Endothelial cell (in vitro differentiated cells): ENCODE results near the gene LRFN4. TPM values are rescaled to one million over a fixed set of nuclear protein-coding genes. Genes with fewer than 3 reads are reported as not detected.

Experiments used
- DNase-seq: peaks from one replicate; pipeline ENCODE4 v3.0.0; 2021; ENCODE audit warnings: low spot score
- H3K27ac Mint-ChIP-seq: one replicate; pipeline ENCODE4 v1.8.0; 2021; ENCODE audit warnings: mixed read lengths, inconsistent platforms; ENCODE audit not compliant: unreplicated experiment
- H3K27me3 Mint-ChIP-seq: one replicate; pipeline ENCODE4 v1.8.0; 2021; ENCODE audit warnings: mild to moderate bottlenecking, moderate library complexity, mixed read lengths, inconsistent platforms; ENCODE audit not compliant: unreplicated experiment
- H3K36me3 Mint-ChIP-seq: one replicate; pipeline ENCODE4 v1.8.0; 2021; ENCODE audit warnings: mild to moderate bottlenecking, low read depth, mixed read lengths, inconsistent platforms; ENCODE audit not compliant: unreplicated experiment
- H3K4me1 Mint-ChIP-seq: one replicate; pipeline ENCODE4 v1.8.0; 2021; ENCODE audit warnings: mild to moderate bottlenecking, mixed read lengths, inconsistent platforms; ENCODE audit not compliant: unreplicated experiment
- H3K4me3 Mint-ChIP-seq: one replicate; pipeline ENCODE4 v1.8.0; 2021; ENCODE audit warnings: mild to moderate bottlenecking, mixed read lengths, inconsistent platforms; ENCODE audit not compliant: unreplicated experiment
- H3K9me3 Mint-ChIP-seq: one replicate; pipeline ENCODE4 v1.8.0; 2021; ENCODE audit warnings: mixed read lengths, inconsistent platforms; ENCODE audit not compliant: unreplicated experiment
- total RNA-seq: library from RNA; stranded (reverse); fragmentation: NEBNext Ultra II Directional; extraction: Animal tissue kit (Norgen Biotek cat#: 25700); gene quantifications from one replicate; pipeline ENCODE4 v1.2.1, GENCODE V29; 2021; ENCODE audit not compliant: unreplicated experiment
- TF ChIP-seq, protein P1 (sequence below): fragments of 200-600 bp; sonication (generic); IDR thresholded peaks from one replicate; pipeline ENCODE4 v1.5.0; 2021; ENCODE audit warnings: antibody characterized with exemption; ENCODE audit not compliant: unreplicated experiment

The LRFN4 gene
- total RNA-seq, 1 donor from 2014 or later = 21.4 TPM

DNA sequence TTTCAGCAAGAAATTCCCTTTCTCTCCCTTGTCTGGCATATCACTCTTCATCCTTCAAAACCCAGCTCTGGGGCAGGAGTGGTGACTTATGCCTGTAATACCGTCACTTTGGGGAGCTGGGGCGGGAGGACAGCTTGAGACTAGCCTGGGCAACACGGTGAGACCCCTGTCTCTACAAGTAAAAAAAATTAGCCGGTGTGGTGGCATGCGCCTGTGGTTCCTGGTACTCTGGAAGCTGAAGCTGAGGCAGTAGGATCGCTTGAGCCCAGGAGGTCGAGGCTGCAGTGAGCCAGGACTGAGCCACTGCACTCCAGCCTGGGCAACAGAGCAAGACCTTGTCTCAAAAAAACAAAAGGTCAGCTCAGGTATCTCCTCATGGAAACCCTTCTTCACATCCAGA lies 15.0 kb upstream of the LRFN4 start:
- H3K9me3 Mint-ChIP-seq = no peaks in the 10 kb centered on the region
- H3K36me3 Mint-ChIP-seq = peaks cover 18% of the 10 kb centered on the region
- TF ChIP-seq, protein P1, sequence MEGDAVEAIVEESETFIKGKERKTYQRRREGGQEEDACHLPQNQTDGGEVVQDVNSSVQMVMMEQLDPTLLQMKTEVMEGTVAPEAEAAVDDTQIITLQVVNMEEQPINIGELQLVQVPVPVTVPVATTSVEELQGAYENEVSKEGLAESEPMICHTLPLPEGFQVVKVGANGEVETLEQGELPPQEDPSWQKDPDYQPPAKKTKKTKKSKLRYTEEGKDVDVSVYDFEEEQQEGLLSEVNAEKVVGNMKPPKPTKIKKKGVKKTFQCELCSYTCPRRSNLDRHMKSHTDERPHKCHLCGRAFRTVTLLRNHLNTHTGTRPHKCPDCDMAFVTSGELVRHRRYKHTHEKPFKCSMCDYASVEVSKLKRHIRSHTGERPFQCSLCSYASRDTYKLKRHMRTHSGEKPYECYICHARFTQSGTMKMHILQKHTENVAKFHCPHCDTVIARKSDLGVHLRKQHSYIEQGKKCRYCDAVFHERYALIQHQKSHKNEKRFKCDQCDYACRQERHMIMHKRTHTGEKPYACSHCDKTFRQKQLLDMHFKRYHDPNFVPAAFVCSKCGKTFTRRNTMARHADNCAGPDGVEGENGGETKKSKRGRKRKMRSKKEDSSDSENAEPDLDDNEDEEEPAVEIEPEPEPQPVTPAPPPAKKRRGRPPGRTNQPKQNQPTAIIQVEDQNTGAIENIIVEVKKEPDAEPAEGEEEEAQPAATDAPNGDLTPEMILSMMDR = no peak
- peaks cover 24% of the 10 kb centered on the region for H3K27me3 Mint-ChIP-seq
- peaks cover 19% of the 10 kb centered on the region for H3K4me1 Mint-ChIP-seq
- H3K27ac Mint-ChIP-seq = no peak overlapping the region
- peak overlapping the region; percentile 95 for H3K4me3 Mint-ChIP-seq
- DNase-seq = no peak

DNA sequence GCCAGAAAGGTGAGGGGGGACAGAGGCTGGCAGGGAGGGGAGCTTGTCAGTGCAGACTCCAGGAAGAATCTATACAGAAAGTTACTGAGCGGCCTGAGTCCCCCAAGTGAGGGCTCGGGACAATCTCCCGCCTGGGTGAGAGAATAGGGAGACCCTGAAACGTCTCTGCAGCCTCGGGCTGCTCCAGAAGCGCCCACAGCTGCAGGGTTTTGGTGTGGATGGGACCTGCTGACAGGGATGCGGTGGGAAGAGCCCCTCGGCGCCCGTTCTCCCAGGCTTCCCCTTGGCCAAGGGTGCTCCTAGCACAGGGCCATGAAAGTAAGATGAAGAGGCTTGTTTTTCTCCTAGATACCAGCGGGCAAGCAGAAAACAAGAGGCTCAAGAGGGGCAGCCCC lies 14.4 kb upstream of the LRFN4 start:
- peak overlapping the region; percentile 91 for H3K27ac Mint-ChIP-seq
- H3K4me1 Mint-ChIP-seq = peaks cover 19% of the 10 kb centered on the region
- H3K9me3 Mint-ChIP-seq = no peaks in the 10 kb centered on the region
- H3K27me3 Mint-ChIP-seq = peaks cover 26% of the 10 kb centered on the region
- TF ChIP-seq, protein P1 = no peak
- peak overlapping the region; percentile 95 for H3K4me3 Mint-ChIP-seq
- no peak for DNase-seq
- peaks cover 18% of the 10 kb centered on the region for H3K36me3 Mint-ChIP-seq

DNA sequence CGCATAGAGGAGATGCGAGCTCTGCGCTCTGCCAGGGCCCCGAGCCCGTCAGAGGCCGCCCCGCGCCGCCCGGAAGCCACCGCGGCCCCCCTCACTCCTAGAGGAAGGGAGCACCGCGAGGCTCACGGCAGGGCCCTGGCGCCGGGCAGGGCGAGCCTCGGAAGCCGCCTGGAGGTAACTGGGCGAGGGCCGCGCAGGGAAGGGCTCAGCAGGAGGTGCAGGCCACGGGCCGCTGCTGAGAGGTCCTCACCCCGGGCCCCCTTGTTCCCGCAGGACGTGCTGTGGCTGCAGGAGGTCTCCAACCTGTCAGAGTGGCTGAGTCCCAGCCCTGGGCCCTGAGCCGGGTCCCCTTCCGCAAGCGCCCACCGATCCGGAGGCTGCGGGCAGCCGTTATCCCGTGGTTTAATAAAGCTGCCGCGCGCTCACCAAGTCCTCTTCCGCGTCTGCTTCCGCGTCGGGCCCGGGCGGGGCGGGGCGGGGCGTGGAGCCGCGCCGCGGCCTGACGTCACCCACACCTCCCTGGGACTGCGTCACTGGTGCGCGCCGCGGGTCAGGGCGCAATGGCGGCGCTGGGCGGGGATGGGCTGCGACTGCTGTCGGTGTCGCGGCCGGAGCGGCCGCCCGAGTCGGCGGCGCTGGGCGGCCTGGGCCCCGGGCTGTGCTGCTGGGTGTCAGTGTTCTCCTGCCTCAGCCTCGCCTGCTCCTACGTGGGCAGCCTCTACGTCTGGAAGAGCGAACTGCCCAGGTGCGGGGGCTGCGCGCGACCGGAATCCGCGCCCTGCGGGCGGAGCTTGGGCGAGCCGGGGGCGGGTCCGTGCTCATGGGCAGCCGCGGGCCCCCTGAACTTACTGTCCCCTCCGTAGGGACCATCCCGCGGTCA lies 13.7 kb upstream of the LRFN4 start, which contains the start of gene RCE1:
Gene RCE1, plus strand, starts transcription at position 546 of the 880 bp plus-strand sequence. Its CDS starts 15 bp downstream, at position 561.
- Mint-ChIP-seq H3K4me3 (peak within 1 kb of the TSS; percentile 95), H3K36me3 (peaks cover 18% of the 10 kb centered on the region), H3K27ac (peak within 1 kb of the TSS; percentile 91), H3K27me3 (peaks cover 24% of the 10 kb centered on the region), H3K4me1 (peaks cover 19% of the 10 kb centered on the region), H3K9me3 (no peaks in the 10 kb centered on the region)
- TF ChIP-seq, protein P1 = no peak
- DNase-seq = peak; percentile 92

DNA sequence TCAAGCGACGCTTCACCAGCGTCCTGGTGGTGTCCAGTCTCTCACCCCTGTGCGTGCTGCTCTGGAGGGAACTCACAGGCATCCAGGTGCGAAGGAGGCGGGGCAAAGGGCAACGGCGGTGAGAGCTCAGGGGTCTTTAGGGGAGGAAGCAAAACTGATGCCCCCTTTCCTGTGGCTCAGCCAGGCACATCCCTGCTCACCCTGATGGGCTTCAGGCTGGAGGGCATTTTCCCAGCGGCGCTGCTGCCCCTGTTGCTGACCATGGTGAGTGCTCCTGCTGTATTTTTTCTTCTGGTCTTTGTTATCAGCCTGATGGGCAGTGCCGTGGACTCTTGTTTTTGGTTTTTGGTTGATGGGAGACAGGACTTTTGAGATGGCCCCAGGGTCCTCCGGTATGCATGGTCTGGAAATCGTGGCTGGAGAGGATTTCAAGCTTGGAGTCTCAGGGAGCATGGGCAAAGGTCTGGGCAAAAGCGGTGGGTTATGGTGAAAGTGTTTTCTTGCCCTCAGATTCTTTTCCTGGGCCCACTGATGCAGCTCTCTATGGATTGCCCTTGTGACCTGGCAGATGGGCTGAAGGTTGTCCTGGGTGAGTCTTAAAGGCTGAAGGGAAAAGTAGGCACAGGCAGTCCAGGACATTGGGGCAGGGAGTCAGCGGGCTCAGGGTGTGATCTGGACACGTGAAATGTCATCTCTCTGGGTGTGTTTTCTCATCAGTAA lies 12.9 kb upstream of the LRFN4 start:
- peaks cover 18% of the 10 kb centered on the region for H3K36me3 Mint-ChIP-seq
- H3K4me1 Mint-ChIP-seq = peaks cover 19% of the 10 kb centered on the region
- H3K4me3 Mint-ChIP-seq = peak overlapping the region; percentile 92
- no peaks in the 10 kb centered on the region for H3K9me3 Mint-ChIP-seq
- no peak for DNase-seq
- TF ChIP-seq, protein P1 = no peak
- H3K27ac Mint-ChIP-seq = peak overlapping the region; percentile 91
- H3K27me3 Mint-ChIP-seq = peaks cover 24% of the 10 kb centered on the region
